WTC11 (cell line): ENCODE measurements around the gene CLCN7. TPM values are rescaled to one million over a fixed set of nuclear protein-coding genes. Genes with fewer than 3 reads are reported as not detected.

Experiments
- ATAC-seq: fragments of 200-7000 bp; cut with Tn5 transposase; 2 replicates; pipeline ENCODE4 v1.10.0; 2021; ENCODE audit warnings: mild to moderate bottlenecking, moderate library complexity
- CTCF ChIA-PET: fragments of 300-600 bp; sonication (Branson Sonifier 250); formaldehyde crosslinking; loops from one replicate; lab custom pipeline; 2021; ENCODE audit warnings: antibody characterized with exemption; lab: Charles Lee
- POLR2A ChIA-PET: fragments of 350-600 bp; sonication (Branson Sonifier 250); formaldehyde crosslinking; loops from one replicate; lab custom pipeline; 2021; ENCODE audit warnings: antibody characterized with exemption; lab: Charles Lee
- DNase-seq: peaks from one replicate; pipeline ENCODE4 v3.0.0; 2021; ENCODE audit warnings: low spot score
- H3K27ac Mint-ChIP-seq: 2 replicates; pipeline ENCODE4 v1.8.0; 2021; ENCODE audit warnings: mixed read lengths
- H3K27me3 Mint-ChIP-seq: 2 replicates; pipeline ENCODE4 v1.8.0; 2021; ENCODE audit warnings: low read depth, mild to moderate bottlenecking, moderate library complexity, mixed read lengths
- H3K36me3 Mint-ChIP-seq: 2 replicates; pipeline ENCODE4 v1.8.0; 2021; ENCODE audit warnings: mixed read lengths
- H3K4me1 Mint-ChIP-seq: 2 replicates; pipeline ENCODE4 v1.8.0; 2022; ENCODE audit warnings: mixed read lengths
- H3K4me3 Mint-ChIP-seq: 2 replicates; pipeline ENCODE4 v1.8.0; 2021; ENCODE audit warnings: mild to moderate bottlenecking, moderate library complexity, mixed read lengths
- H3K9me3 Mint-ChIP-seq: 2 replicates; pipeline ENCODE4 v1.8.0; 2021; ENCODE audit warnings: mixed read lengths
- CDX4 ChIP-seq: fragments of 250-450 bp; sonication (Bioruptor Pico); IDR thresholded peaks from 2 replicates; pipeline ENCODE4 v1.9.0; 2021; ENCODE audit warnings: moderate library complexity, mild to moderate bottlenecking, inconsistent platforms, borderline replicate concordance
- CREB1 ChIP-seq: sonication (generic); formaldehyde crosslinking; IDR thresholded peaks from 2 replicates; pipeline ENCODE4 v1.8.0; 2023; ENCODE audit warnings: mild to moderate bottlenecking, missing genetic modification reagents
- ERG ChIP-seq: fragments of 250-450 bp; sonication (Bioruptor Pico); IDR thresholded peaks from 2 replicates; pipeline ENCODE4 v1.8.0; 2021; ENCODE audit warnings: mild to moderate bottlenecking
- ESRRA ChIP-seq: sonication (generic); formaldehyde crosslinking; IDR thresholded peaks from 2 replicates; pipeline ENCODE4 v1.8.1; 2022; ENCODE audit warnings: mild to moderate bottlenecking, missing genetic modification reagents, borderline replicate concordance
- FOXP1 ChIP-seq: sonication (generic); formaldehyde crosslinking; IDR thresholded peaks from 2 replicates; pipeline ENCODE4 v1.8.0; 2022; ENCODE audit warnings: missing genetic modification reagents, mild to moderate bottlenecking, moderate library complexity, borderline replicate concordance
- MAX ChIP-seq: sonication (generic); formaldehyde crosslinking; IDR thresholded peaks from 2 replicates; pipeline ENCODE4 v1.8.0; 2022; ENCODE audit warnings: mild to moderate bottlenecking, missing genetic modification reagents
- NR3C1 ChIP-seq: sonication (generic); formaldehyde crosslinking; conservative IDR thresholded peaks from 2 replicates; pipeline ENCODE4 v1.8.1; 2023; ENCODE audit warnings: low read depth, mild to moderate bottlenecking, missing genetic modification reagents
- TEAD1 ChIP-seq: sonication (generic); formaldehyde crosslinking; IDR thresholded peaks from 2 replicates; pipeline ENCODE4 v1.8.0; 2022; ENCODE audit warnings: mild to moderate bottlenecking, missing genetic modification reagents
- ZBTB21 ChIP-seq: sonication (generic); formaldehyde crosslinking; IDR thresholded peaks from 2 replicates; pipeline ENCODE4 v1.8.1; 2023; ENCODE audit warnings: mild to moderate bottlenecking, missing genetic modification reagents, borderline replicate concordance
- ZMAT4 ChIP-seq: fragments of 250-450 bp; sonication (Bioruptor Pico); IDR thresholded peaks from 2 replicates; pipeline ENCODE4 v1.9.0; 2021; ENCODE audit warnings: mild to moderate bottlenecking
- ZNF121 ChIP-seq: sonication (generic); formaldehyde crosslinking; IDR thresholded peaks from 2 replicates; pipeline ENCODE4 v1.8.0; 2023; ENCODE audit warnings: missing genetic modification reagents
- ZNF232 ChIP-seq: sonication (generic); formaldehyde crosslinking; IDR thresholded peaks from 2 replicates; pipeline ENCODE4 v1.8.0; 2022; ENCODE audit warnings: mild to moderate bottlenecking, missing genetic modification reagents
- ZNF532 ChIP-seq: fragments of 250-450 bp; sonication (Bioruptor Pico); IDR thresholded peaks from 2 replicates; pipeline ENCODE4 v1.9.0; 2021; ENCODE audit warnings: mild to moderate bottlenecking, borderline replicate concordance
- total RNA-seq: library from RNA; stranded (reverse); gene quantifications from 3 replicates; pipeline ENCODE4 v1.2.3, GENCODE V29; 2021
- TF ChIP-seq, protein P1 (sequence below): fragments of 200-600 bp; IDR thresholded peaks from 2 replicates; pipeline ENCODE4 v1.8.0; 2022; ENCODE audit warnings: antibody characterized with exemption
- TF ChIP-seq, protein P2 (sequence below): fragments of 250-450 bp; sonication (Bioruptor Pico); IDR thresholded peaks from 2 replicates; pipeline ENCODE4 v1.9.0; 2021; ENCODE audit warnings: mild to moderate bottlenecking
- TF ChIP-seq, protein P3 (sequence below): sonication (generic); formaldehyde crosslinking; IDR thresholded peaks from 2 replicates; pipeline ENCODE4 v1.8.1; 2022; ENCODE audit warnings: low read depth, mild to moderate bottlenecking, moderate library complexity, missing genetic modification reagents, borderline replicate concordance
- TF ChIP-seq, protein P4 (sequence below): sonication (generic); formaldehyde crosslinking; conservative IDR thresholded peaks from 2 replicates; pipeline ENCODE4 v1.8.1; 2022; ENCODE audit warnings: mild to moderate bottlenecking, missing genetic modification reagents
- TF ChIP-seq, protein P5 (sequence below): sonication (generic); formaldehyde crosslinking; IDR thresholded peaks from 2 replicates; pipeline ENCODE4 v1.8.0; 2022; ENCODE audit warnings: mild to moderate bottlenecking, missing genetic modification reagents

CLCN7 gene
- total RNA-seq, 1 experiment from 2014 or later: 94.1 TPM

DNA sequence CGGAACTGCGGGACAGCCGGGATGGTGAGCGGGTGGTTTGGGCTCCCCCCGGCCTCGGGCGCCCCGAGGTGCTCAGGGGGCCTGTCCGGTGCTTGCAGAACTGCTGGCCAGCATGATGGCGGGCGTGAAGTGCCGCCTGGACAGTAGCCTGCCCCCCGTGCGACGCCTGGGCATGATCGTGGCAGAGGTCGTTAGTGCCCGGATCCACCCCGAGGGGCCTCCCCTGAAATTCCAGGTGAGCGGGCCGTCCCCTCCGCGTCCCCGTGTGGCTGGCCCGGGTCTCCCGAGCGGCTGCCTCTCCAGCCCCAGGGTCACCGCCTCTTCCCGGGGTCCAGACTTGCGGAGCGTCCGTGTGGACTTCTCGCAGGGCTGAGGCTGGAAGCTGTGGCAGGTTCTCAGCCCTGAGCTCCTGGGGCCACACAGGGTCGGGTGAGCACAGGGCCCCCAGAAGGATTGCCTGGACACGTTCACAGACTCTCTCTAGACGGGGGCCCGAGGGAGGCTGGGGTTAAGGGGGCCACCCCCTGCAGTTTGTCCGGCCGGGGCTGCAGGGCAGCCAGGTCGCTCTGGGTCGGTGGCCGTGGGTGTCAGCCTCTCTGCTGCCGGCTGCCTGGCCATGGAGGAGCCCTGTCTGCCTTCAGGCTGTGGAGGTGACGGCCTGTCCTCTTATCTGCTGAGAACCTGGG, 25.8 kb upstream of the CLCN7 start (continued):
- TF ChIP-seq, protein P1, sequence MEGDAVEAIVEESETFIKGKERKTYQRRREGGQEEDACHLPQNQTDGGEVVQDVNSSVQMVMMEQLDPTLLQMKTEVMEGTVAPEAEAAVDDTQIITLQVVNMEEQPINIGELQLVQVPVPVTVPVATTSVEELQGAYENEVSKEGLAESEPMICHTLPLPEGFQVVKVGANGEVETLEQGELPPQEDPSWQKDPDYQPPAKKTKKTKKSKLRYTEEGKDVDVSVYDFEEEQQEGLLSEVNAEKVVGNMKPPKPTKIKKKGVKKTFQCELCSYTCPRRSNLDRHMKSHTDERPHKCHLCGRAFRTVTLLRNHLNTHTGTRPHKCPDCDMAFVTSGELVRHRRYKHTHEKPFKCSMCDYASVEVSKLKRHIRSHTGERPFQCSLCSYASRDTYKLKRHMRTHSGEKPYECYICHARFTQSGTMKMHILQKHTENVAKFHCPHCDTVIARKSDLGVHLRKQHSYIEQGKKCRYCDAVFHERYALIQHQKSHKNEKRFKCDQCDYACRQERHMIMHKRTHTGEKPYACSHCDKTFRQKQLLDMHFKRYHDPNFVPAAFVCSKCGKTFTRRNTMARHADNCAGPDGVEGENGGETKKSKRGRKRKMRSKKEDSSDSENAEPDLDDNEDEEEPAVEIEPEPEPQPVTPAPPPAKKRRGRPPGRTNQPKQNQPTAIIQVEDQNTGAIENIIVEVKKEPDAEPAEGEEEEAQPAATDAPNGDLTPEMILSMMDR: no peak
- TF ChIP-seq ZNF232 (CRISPR knock-in tag) (no peak), FOXP1 (CRISPR knock-in tag) (no peak), TEAD1 (CRISPR knock-in tag) (no peak), ZMAT4 (CRISPR knock-in tag) (no peak), ESRRA (CRISPR knock-in tag) (no peak), ZBTB21 (CRISPR knock-in tag) (no peak), MAX (no peak)
- TF ChIP-seq, protein P2, sequence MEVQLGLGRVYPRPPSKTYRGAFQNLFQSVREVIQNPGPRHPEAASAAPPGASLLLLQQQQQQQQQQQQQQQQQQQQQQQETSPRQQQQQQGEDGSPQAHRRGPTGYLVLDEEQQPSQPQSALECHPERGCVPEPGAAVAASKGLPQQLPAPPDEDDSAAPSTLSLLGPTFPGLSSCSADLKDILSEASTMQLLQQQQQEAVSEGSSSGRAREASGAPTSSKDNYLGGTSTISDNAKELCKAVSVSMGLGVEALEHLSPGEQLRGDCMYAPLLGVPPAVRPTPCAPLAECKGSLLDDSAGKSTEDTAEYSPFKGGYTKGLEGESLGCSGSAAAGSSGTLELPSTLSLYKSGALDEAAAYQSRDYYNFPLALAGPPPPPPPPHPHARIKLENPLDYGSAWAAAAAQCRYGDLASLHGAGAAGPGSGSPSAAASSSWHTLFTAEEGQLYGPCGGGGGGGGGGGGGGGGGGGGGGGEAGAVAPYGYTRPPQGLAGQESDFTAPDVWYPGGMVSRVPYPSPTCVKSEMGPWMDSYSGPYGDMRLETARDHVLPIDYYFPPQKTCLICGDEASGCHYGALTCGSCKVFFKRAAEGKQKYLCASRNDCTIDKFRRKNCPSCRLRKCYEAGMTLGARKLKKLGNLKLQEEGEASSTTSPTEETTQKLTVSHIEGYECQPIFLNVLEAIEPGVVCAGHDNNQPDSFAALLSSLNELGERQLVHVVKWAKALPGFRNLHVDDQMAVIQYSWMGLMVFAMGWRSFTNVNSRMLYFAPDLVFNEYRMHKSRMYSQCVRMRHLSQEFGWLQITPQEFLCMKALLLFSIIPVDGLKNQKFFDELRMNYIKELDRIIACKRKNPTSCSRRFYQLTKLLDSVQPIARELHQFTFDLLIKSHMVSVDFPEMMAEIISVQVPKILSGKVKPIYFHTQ (CRISPR knock-in tag): no peak
- TF ChIP-seq, all 79 proteins: peak for 0

DNA sequence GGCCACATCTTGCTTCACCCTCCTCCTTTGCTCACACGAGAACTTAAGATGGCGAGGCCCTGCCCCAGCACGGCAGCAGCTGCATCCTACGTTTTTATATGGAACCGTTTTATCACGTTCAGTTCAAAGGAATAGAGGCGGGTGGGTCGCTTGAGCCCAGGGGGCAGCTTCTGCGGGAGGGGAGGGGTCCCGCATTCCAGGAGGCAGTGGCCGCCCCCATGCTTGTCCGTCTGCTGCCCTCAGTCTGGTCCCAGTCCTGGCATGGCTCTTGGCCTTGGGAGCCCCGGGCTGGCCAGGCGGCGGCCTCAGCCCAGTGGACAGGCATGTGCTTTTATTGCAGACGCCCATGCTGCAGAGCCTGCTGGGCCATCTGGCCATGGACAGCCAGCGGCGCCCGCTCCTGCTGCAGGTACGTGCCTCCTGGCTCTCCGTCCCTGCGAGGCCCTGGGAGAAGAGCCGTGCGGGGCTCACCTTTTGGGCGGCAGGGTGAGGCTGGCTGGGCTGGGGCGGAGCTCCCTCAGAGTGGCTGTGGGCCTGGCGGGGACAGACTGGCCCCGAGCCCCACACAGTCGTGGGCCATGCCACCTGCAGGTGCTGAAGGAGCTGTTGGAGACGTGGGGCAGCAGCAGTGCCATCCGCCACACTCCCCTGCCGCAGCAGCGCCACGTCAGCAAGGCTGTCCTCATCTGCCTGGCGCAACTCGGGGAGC, 25.1 kb upstream of the CLCN7 start:
- Mint-ChIP-seq H3K4me1 (no peaks in the 10 kb centered on the region), H3K27me3 (no peaks in the 10 kb centered on the region), H3K27ac (no peak overlapping the region), H3K9me3 (no peaks in the 10 kb centered on the region), H3K36me3 (peaks cover 18% of the 10 kb centered on the region), H3K4me3 (no peak overlapping the region)
- POLR2A ChIA-PET: no interaction called here
- ATAC-seq: no peak
- DNase-seq: no peak
- CTCF ChIA-PET: interaction anchor here (1.3 kb wide), 1 partner anchor 44 kb away, joined by 3 read pairs; no protein-coding TSS in a partner anchor
- no peak for TF ChIP-seq CDX4 (CRISPR knock-in tag)
- no peak for TF ChIP-seq ERG (CRISPR knock-in tag)
- no peak for TF ChIP-seq ZNF532 (CRISPR knock-in tag)
- no peak for TF ChIP-seq NR3C1
- no peak for TF ChIP-seq CREB1 (CRISPR knock-in tag)
- TF ChIP-seq FOXP1 (CRISPR knock-in tag): no peak
- TF ChIP-seq, protein P3, sequence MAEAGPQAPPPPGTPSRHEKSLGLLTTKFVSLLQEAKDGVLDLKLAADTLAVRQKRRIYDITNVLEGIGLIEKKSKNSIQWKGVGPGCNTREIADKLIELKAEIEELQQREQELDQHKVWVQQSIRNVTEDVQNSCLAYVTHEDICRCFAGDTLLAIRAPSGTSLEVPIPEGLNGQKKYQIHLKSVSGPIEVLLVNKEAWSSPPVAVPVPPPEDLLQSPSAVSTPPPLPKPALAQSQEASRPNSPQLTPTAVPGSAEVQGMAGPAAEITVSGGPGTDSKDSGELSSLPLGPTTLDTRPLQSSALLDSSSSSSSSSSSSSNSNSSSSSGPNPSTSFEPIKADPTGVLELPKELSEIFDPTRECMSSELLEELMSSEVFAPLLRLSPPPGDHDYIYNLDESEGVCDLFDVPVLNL (CRISPR knock-in tag): no peak
- TF ChIP-seq, protein P4, sequence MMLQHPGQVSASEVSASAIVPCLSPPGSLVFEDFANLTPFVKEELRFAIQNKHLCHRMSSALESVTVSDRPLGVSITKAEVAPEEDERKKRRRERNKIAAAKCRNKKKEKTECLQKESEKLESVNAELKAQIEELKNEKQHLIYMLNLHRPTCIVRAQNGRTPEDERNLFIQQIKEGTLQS: no peak
- TF ChIP-seq, protein P5, sequence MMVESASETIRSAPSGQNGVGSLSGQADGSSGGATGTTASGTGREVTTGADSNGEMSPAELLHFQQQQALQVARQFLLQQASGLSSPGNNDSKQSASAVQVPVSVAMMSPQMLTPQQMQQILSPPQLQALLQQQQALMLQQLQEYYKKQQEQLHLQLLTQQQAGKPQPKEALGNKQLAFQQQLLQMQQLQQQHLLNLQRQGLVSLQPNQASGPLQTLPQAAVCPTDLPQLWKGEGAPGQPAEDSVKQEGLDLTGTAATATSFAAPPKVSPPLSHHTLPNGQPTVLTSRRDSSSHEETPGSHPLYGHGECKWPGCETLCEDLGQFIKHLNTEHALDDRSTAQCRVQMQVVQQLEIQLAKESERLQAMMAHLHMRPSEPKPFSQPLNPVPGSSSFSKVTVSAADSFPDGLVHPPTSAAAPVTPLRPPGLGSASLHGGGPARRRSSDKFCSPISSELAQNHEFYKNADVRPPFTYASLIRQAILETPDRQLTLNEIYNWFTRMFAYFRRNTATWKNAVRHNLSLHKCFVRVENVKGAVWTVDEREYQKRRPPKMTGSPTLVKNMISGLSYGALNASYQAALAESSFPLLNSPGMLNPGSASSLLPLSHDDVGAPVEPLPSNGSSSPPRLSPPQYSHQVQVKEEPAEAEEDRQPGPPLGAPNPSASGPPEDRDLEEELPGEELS (CRISPR knock-in tag): no peak
- TF ChIP-seq ZNF121 (CRISPR knock-in tag): no peak
